ENCODE data around the gene PINLYP. TPM values are rescaled to one million over a fixed set of nuclear protein-coding genes. Genes with fewer than 3 reads are reported as not detected.
A peak's percentile ranks its signal among the peaks of the same experiment; 100 is the strongest.

The PINLYP gene
- total and polyA plus RNA-seq, 9 of the 15 experiments (the other 6 are each of a cell fraction or from before 2014, with no cell fraction given): 1.00 to 6.7 (median 2.2) TPM

- no peak for TF ChIP-seq MYNN (IDR thresholded peaks at IDR 0.05)
- TF ChIP-seq MYNN (CRISPR knock-in tag; IDR thresholded peaks at IDR 0.05): no peak
- TF ChIP-seq ZC3H11A (IDR thresholded peaks at IDR 0.05; ENCODE audit: low read depth, low read length): peak; percentile 31; the same call in 1 of the 2 replicates
- no peak for TF ChIP-seq TRIM24 (IDR thresholded peaks at IDR 0.05)
- TF ChIP-seq ELF2 (CRISPR knock-in tag; IDR thresholded peaks at IDR 0.05): no peak
- TF ChIP-seq THAP12 (CRISPR knock-in tag; IDR thresholded peaks at IDR 0.05): peak; percentile 7; the same call in 1 of the 2 replicates
- TF ChIP-seq SP2 (IDR thresholded peaks at IDR 0.05; ENCODE audit: extremely low read depth, low read depth, low read length, poor library complexity, severe bottlenecking): no peak
- TF ChIP-seq CEBPG (CRISPR knock-in tag; IDR thresholded peaks at IDR 0.05): no peak
- no peak for TF ChIP-seq CEBPG (tag; conservative IDR thresholded peaks at IDR 0.05 in 1 of 2, IDR thresholded peaks at IDR 0.05 in 1 of 2)
- TF ChIP-seq MCM2 (IDR thresholded peaks at IDR 0.05; ENCODE audit: low read depth): no peak
- TF ChIP-seq ETS2 (tag; IDR thresholded peaks at IDR 0.05; ENCODE audit: borderline replicate concordance, poor library complexity, severe bottlenecking): no peak
- 0 out of 2 replicates have a peak, but pooled peaks have one; percentile 34 for TF ChIP-seq L3MBTL2 (IDR thresholded peaks at IDR 0.05)
- no peak; the same call in 1 of the 2 replicates for TF ChIP-seq VEZF1 (CRISPR knock-in tag; IDR thresholded peaks at IDR 0.05)
- TF ChIP-seq HMBOX1 (IDR thresholded peaks at IDR 0.05): no peak
- peak; percentile 60 for TF ChIP-seq RBBP5 (IDR thresholded peaks at IDR 0.05; ENCODE audit: borderline replicate concordance, insufficient read depth, low read length, poor library complexity, severe bottlenecking)
- peak; percentile 99 for TF ChIP-seq ATF7 (IDR thresholded peaks at IDR 0.05)
- TF ChIP-seq MED1 (CRISPR knock-in tag; IDR thresholded peaks at IDR 0.05; ENCODE audit: borderline replicate concordance): no peak
- no peak for TF ChIP-seq ZNF586 (CRISPR knock-in tag; conservative IDR thresholded peaks at IDR 0.05)
- no peak for TF ChIP-seq E2F5 (CRISPR knock-in tag; IDR thresholded peaks at IDR 0.05)
- no peak for TF ChIP-seq HNRNPUL1 (IDR thresholded peaks at IDR 0.05; ENCODE audit: low read length)
- peak; percentile 66; the same call in 1 of the 2 replicates for TF ChIP-seq ZBTB9 (CRISPR knock-in tag; IDR thresholded peaks at IDR 0.05)
Measured at GRCh38 chr19:43595999-43596841, 20.6 kb downstream of the PINLYP start, which contains the start of the genes IRGQ and ZNF576 (continued).

Measured in K562 (cell line).